H9 (cell line): ENCODE measurements around the gene SLC12A4. TPM values are rescaled to one million over a fixed set of nuclear protein-coding genes. Genes with fewer than 3 reads are reported as not detected.

ENCODE experiments used
- DNase-seq: peaks from one replicate; pipeline ENCODE4 v3.0.0-alpha.2; 2017
- H2AFZ ChIP-seq: one replicate; pipeline ENCODE4 v1.6.1; 2013; ENCODE audit warnings: mild to moderate bottlenecking, low read length, control low read depth, moderate library complexity
- H2AK5ac ChIP-seq: 2 replicates; pipeline ENCODE4 v1.6.1; 2013; ENCODE audit warnings: low read length, control low read depth, mixed read lengths; ENCODE audit not compliant: insufficient read length
- H2BK120ac ChIP-seq: one replicate; pipeline ENCODE4 v1.6.1; 2013; ENCODE audit warnings: low read depth, mild to moderate bottlenecking, low read length, control low read depth, inconsistent platforms; ENCODE audit not compliant: poor library complexity, severe bottlenecking
- H2BK12ac ChIP-seq: 2 replicates; pipeline ENCODE4 v1.6.1; 2013; ENCODE audit warnings: low read length, control low read depth, mixed read lengths, low read depth; ENCODE audit not compliant: insufficient read length
- H2BK15ac ChIP-seq: 2 replicates; pipeline ENCODE4 v1.6.1; 2013; ENCODE audit warnings: low read depth, low read length, control low read depth
- H2BK20ac ChIP-seq: one replicate; pipeline ENCODE4 v1.6.1; 2013; ENCODE audit warnings: low read depth, mild to moderate bottlenecking, low read length, control low read depth, inconsistent platforms; ENCODE audit not compliant: poor library complexity, severe bottlenecking
- H2BK5ac ChIP-seq: 2 replicates; pipeline ENCODE4 v1.6.1; 2013; ENCODE audit warnings: low read length, control low read depth, mixed read lengths; ENCODE audit not compliant: insufficient read length
- H3K14ac ChIP-seq: 2 replicates; pipeline ENCODE4 v1.6.1; 2013; ENCODE audit warnings: low read length, control low read depth; ENCODE audit not compliant: insufficient read depth
- H3K18ac ChIP-seq: 2 replicates; pipeline ENCODE4 v1.6.1; 2013; ENCODE audit warnings: low read depth, mild to moderate bottlenecking, mixed read lengths, low read length, control low read depth; ENCODE audit not compliant: insufficient read length
- H3K23ac ChIP-seq: 2 replicates; pipeline ENCODE4 v1.6.1; 2013; ENCODE audit warnings: low read length, control low read depth, mixed read lengths, low read depth; ENCODE audit not compliant: insufficient read length
- H3K23me2 ChIP-seq: 2 replicates; pipeline ENCODE4 v1.6.1; 2013; ENCODE audit warnings: low read depth, mild to moderate bottlenecking, mixed read lengths, low read length, control low read depth; ENCODE audit not compliant: insufficient read length, poor library complexity, severe bottlenecking
- H3K27ac ChIP-seq: 2 replicates; pipeline ENCODE4 v1.5.1; 2013; ENCODE audit warnings: low read length, control low read depth, mixed read lengths, low read depth; ENCODE audit not compliant: insufficient read length
- H3K27me3 ChIP-seq: 2 replicates; pipeline ENCODE4 v1.6.1; 2013; ENCODE audit warnings: low read length, control low read depth, inconsistent platforms; ENCODE audit not compliant: insufficient read depth
- H3K4ac ChIP-seq: 2 replicates; pipeline ENCODE4 v1.6.1; 2013; ENCODE audit warnings: low read depth, mild to moderate bottlenecking, control low read depth, inconsistent platforms, low read length, moderate library complexity
- H3K4me1 ChIP-seq: 2 replicates; pipeline ENCODE4 v1.6.1; 2013; ENCODE audit warnings: low read length, control low read depth, inconsistent platforms; ENCODE audit not compliant: insufficient read depth
- H3K4me2 ChIP-seq: 2 replicates; pipeline ENCODE4 v1.6.1; 2013; ENCODE audit warnings: low read length, control low read depth, mixed read lengths; ENCODE audit not compliant: insufficient read length, insufficient read depth
- H3K56ac ChIP-seq: 2 replicates; pipeline ENCODE4 v1.6.1; 2013; ENCODE audit warnings: low read depth, mild to moderate bottlenecking, mixed read lengths, low read length, control low read depth; ENCODE audit not compliant: insufficient read length
- H3K79me1 ChIP-seq: 2 replicates; pipeline ENCODE4 v1.6.1; 2013; ENCODE audit warnings: low read depth, mild to moderate bottlenecking, moderate library complexity, low read length, control low read depth, inconsistent platforms; ENCODE audit not compliant: insufficient read depth, poor library complexity, severe bottlenecking
- H3K79me2 ChIP-seq: 2 replicates; pipeline ENCODE4 v1.6.1; 2013; ENCODE audit warnings: low read length, control low read depth, inconsistent platforms; ENCODE audit not compliant: insufficient read depth
- H3K9ac ChIP-seq: 2 replicates; pipeline ENCODE4 v1.6.1; 2013; ENCODE audit warnings: low read length, control low read depth, mixed read lengths; ENCODE audit not compliant: insufficient read length; ENCODE audit errors: extremely low read depth
- H3K9me3 ChIP-seq: one replicate; pipeline ENCODE4 v1.6.1; 2013; ENCODE audit warnings: low read depth, low read length, inconsistent platforms; ENCODE audit not compliant: control insufficient read depth
- H3T11ph ChIP-seq: one replicate; pipeline ENCODE4 v1.6.1; 2013; ENCODE audit warnings: mild to moderate bottlenecking, low read length, control low read depth, inconsistent platforms
- H4K20me1 ChIP-seq: one replicate; pipeline ENCODE4 v1.6.1; 2013; ENCODE audit not compliant: control insufficient read depth, insufficient read length, insufficient read depth
- H4K5ac ChIP-seq: 2 replicates; pipeline ENCODE4 v1.6.1; 2013; ENCODE audit warnings: low read depth, mild to moderate bottlenecking, mixed read lengths, low read length, control low read depth; ENCODE audit not compliant: insufficient read length
- H4K8ac ChIP-seq: replicated peaks from 2 replicates; pipeline ENCODE4 v1.6.1; 2013; ENCODE audit warnings: low read length, control low read depth, mixed read lengths, low read depth; ENCODE audit not compliant: insufficient read length
- H4K91ac ChIP-seq: 2 replicates; pipeline ENCODE4 v1.6.1; 2013; ENCODE audit warnings: low read depth, mild to moderate bottlenecking, moderate library complexity, mixed read lengths, low read length, control low read depth; ENCODE audit not compliant: insufficient read length
- H3K27ac Mint-ChIP-seq, 3 experiments: 2 replicates in 2 of 3; 3 replicates in 1 of 3; pipeline ENCODE4 v1.8.0; 2020 to 2021; ENCODE audit warnings: mixed read lengths in 3 of 3, mild to moderate bottlenecking in 1 of 3, moderate library complexity in 1 of 3
- H3K27me3 Mint-ChIP-seq: 2 replicates; pipeline ENCODE4 v1.8.0; 2021; ENCODE audit warnings: low read depth, mild to moderate bottlenecking, moderate library complexity, mixed read lengths
- H3K36me3 Mint-ChIP-seq, 3 experiments: 2 replicates in 2 of 3; 3 replicates in 1 of 3; pipeline ENCODE4 v1.8.0; 2020 to 2021; ENCODE audit warnings: low read depth in 3 of 3, mixed read lengths in 3 of 3; ENCODE audit not compliant: insufficient read depth in 1 of 3
- H3K4me1 Mint-ChIP-seq, 2 experiments: 2 replicates each; pipeline ENCODE4 v1.8.0; 2020; ENCODE audit warnings: mixed read lengths in 2 of 2
- H3K4me3 Mint-ChIP-seq, 2 experiments: 2 replicates in 1 of 2; 3 replicates in 1 of 2; pipeline ENCODE4 v1.8.0; 2020 to 2021; ENCODE audit warnings: mild to moderate bottlenecking in 2 of 2, mixed read lengths in 2 of 2, moderate library complexity in 1 of 2
- H3K9me3 Mint-ChIP-seq, 2 experiments: 2 replicates in 1 of 2; 3 replicates in 1 of 2; pipeline ENCODE4 v1.8.0; 2020; ENCODE audit warnings: mild to moderate bottlenecking in 2 of 2, mixed read lengths in 2 of 2, moderate library complexity in 1 of 2
- WGBS: extraction: QIAGEN DNeasy Blood & Tissue Kit; methylation state at CpG from one replicate; pipeline ENCODE4 v1.1.7; 2013; ENCODE audit warnings: missing lambda C conversion rate, low lambda C conversion rate, mixed read lengths; ENCODE audit not compliant: insufficient read length; ENCODE audit errors: extremely low coverage; 5-methylcytosine and 5-hydroxymethylcytosine counted together
- total RNA-seq: library from RNA; stranded (reverse); gene quantifications from 2 replicates; pipeline ENCODE4 v1.2.1, GENCODE V29; 2021
- TF ChIP-seq, protein P1 (sequence below): fragments of 200-600 bp; sonication (generic); conservative IDR thresholded peaks from 3 replicates; pipeline ENCODE4 v1.8.0; 2021; ENCODE audit warnings: antibody characterized with exemption, mild to moderate bottlenecking

SLC12A4 gene
- total RNA-seq, 1 experiment from 2014 or later: 46.7 TPM

DNA sequence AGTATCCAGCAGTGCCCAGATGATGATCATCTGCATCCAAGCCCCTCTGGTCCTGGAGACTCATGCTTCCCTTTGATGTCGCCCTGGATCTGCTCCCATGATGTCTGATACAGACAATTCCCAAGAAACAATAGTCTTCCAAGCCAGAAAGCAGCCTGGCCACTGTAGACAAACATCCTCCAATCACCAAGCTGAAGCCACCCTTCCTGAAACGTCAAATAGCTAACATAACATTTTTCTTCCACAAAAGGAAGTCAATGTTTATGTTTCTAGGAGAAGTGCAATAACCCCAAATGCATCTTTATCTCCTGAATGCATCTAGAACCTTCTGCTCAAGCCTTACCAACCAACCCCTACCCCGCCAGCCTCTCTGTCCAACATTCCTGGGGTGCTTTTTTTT, 32.0 kb upstream of the SLC12A4 start:
- peaks cover 0 to 3% (median 0%) of the 10 kb centered on the region in 3 experiments; a peak in 2 of 7 replicates for H3K36me3 Mint-ChIP-seq
- WGBS: no CpG with 5 or more reads among the region's 3 CpGs
- Histone ChIP-seq H3K56ac (no peak overlapping the region), H4K91ac (no peak overlapping the region), H4K8ac (no peak overlapping the region), H2BK5ac (no peak overlapping the region), H3K79me1 (no peaks in the 10 kb centered on the region), H3K4ac (no peak overlapping the region), H3K18ac (no peak overlapping the region), H3K14ac (no peak overlapping the region), H3K23me2 (no peaks in the 10 kb centered on the region), H2BK12ac (no peak overlapping the region), H3T11ph (no peak overlapping the region), H4K20me1 (no peaks in the 10 kb centered on the region), H3K23ac (no peak overlapping the region), H2AFZ (no peak overlapping the region), H4K5ac (no peak overlapping the region), H2BK15ac (no peak overlapping the region), H2BK120ac (no peak overlapping the region), H3K9ac (no peak overlapping the region), H3K27ac (no peak overlapping the region), H3K4me1 (0 out of 2 replicates have a peak, but pooled peaks cover 2% of the 10 kb centered on the region), H2AK5ac (no peak overlapping the region), H3K9me3 (no peaks in the 10 kb centered on the region), H3K27me3 (no peaks in the 10 kb centered on the region), H2BK20ac (no peak overlapping the region), H3K4me2 (no peak overlapping the region), H3K79me2 (no peaks in the 10 kb centered on the region)
- H3K4me3 Mint-ChIP-seq: no peak overlapping the region
- no peak for DNase-seq
- H3K27me3 Mint-ChIP-seq: peaks cover 5% of the 10 kb centered on the region
- H3K27ac Mint-ChIP-seq: no peak overlapping the region
- no peaks in the 10 kb centered on the region; a peak in 1 of 5 replicates for H3K9me3 Mint-ChIP-seq
- peaks cover under 1 to 5% of the 10 kb centered on the region in 2 experiments; a peak in 3 of 4 replicates for H3K4me1 Mint-ChIP-seq
- TF ChIP-seq, protein P1, sequence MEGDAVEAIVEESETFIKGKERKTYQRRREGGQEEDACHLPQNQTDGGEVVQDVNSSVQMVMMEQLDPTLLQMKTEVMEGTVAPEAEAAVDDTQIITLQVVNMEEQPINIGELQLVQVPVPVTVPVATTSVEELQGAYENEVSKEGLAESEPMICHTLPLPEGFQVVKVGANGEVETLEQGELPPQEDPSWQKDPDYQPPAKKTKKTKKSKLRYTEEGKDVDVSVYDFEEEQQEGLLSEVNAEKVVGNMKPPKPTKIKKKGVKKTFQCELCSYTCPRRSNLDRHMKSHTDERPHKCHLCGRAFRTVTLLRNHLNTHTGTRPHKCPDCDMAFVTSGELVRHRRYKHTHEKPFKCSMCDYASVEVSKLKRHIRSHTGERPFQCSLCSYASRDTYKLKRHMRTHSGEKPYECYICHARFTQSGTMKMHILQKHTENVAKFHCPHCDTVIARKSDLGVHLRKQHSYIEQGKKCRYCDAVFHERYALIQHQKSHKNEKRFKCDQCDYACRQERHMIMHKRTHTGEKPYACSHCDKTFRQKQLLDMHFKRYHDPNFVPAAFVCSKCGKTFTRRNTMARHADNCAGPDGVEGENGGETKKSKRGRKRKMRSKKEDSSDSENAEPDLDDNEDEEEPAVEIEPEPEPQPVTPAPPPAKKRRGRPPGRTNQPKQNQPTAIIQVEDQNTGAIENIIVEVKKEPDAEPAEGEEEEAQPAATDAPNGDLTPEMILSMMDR: no peak
